DMS153 (cell line): ENCODE data around the gene PPFIA4.

Source experiments
- DNase-seq: peaks from one replicate; lab custom pipeline; 2025; lab: John Stamatoyannopoulos, UW

PPFIA4 gene

DNA sequence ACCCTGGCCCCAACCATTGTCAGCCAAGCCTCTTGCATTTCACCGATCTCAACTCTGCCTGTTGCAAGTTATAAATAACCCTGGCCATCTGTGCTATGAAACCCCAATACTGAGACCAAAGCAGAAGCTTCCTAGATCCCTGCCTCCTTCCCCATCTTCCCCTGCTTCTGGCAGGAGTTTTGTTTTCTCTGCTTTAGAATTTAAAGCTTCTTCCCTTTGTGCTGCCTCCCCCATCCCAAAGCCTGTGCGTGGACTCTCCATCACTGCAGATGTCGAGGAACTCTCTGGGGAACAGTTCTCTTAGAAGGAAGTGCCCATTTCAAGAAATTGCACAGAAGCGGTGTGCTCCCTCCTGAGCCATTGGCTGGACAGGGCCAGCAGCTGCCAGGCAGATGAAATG is 76.9 kb downstream of the PPFIA4 start:
- DNase-seq, result no peak

- DNase-seq, result no peak
Observed at GRCh38 chr1:203103829-203104495, 77.7 kb downstream of the PPFIA4 start.

- DNase-seq, result no peak
Observed at GRCh38 chr1:203104789-203105390, 78.6 kb downstream of the PPFIA4 start.

GRCh38 chr1:203112475-203112874 is 86.2 kb downstream of the PPFIA4 start:
- no peak for DNase-seq

GRCh38 chr1:203113308-203113707 is 87.0 kb downstream of the PPFIA4 start:
- DNase-seq, result no peak

DNA sequence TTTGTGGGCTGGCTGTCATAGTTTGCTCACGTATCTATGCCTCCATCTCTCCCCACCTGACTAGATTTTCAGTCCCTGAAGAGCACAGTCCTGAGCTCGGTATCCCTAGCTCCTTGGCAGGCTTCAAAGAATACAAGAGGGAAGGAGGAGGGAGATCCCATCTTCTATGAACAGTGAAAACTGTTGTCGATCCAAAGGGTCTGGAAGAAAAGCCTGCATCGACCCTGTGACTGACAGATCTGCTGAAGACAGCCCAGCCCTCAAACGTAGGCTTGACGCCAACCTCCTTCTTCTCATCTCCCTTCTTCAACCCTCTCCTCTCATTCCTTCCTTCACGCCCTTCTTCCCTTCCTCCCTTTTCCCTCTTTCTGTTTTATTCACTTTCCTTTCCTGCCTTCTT is 87.9 kb downstream of the PPFIA4 start:
- no peak for DNase-seq

DNA sequence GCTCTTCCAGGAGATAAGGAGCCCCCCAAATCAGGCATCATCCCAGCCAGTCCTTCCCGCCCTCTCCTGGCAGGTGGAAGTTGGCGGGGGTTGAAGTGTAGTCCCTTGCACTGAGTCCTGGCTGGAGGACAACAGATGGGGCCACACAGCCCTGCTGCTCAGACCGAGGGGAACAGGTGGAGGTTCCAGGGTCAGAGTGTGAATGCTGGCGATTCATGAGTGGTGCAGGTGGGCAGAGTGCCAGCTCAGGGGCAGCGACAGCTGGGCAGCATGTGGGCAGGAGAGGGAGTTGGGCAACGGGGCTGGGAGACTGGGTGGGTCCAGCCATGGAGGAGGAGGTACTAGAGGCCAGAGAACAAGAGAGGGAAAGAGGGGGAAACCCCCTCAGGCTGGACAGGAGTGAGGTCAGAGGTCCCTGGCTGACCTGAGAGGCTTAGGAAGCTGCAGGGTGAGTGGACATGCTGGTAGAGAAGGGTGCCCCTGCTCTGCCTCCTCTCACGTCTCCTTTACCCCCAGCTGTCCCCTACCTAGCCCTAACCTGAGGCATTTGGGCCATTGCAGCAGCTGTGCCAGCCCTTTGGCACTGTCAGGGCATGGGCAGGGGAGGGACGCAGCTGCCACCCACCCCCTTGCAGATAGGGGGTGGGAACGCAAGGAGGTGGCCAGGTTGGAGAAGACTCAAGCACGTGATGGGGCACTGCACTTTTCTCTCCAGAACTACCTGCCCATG is 90.0 kb downstream of the PPFIA4 start:
- DNase-seq, result no peak

- DNase-seq, result peak; percentile 51
Observed at GRCh38 chr1:203117611-203118575, 91.6 kb downstream of the PPFIA4 start.

DNA sequence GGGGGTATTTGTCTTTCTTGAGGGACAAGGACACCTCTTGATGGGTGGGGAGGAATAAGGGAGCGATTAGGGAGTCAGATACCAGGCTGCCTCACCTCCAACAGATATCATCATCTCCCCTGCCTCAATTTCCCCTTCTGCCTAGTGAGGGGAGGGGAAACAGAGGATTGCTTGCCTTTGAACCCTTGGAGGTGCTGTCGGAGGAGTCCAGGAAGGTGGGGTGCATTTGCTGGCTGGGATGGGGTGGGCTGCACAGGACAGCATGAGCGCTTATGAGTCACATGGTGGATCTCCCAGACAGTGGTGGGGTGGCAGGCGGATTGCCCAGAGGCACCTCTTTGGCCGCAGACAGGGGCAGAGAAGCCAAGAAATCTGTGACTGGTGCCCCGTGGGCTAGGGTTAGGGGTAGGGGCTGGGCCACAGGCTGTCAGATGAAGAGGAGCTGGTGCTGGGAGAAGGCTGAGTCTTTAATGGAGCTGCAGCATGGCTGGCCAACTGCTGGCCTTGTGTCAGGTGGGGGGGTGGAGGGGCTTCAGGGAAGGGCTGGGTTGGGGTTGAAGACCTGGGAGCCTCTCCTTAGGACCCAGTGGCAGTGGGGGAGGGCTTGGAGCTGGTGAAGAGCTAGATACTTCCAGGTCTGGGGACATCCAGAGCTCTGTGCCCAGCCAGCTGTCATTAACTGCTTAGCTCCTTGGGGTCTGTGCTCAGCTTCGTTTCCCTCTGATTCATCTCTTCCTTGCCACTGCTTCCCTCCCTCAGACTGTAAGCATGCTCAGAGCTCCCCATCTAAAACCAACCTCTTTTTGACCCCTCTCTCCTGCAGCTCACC is 94.2 kb downstream of the PPFIA4 start:
- DNase-seq, result no peak

GRCh38 chr1:203121186-203122015 is 95.1 kb downstream of the PPFIA4 start:
- DNase-seq, result no peak

GRCh38 chr1:203122159-203122558 is 95.9 kb downstream of the PPFIA4 start:
- no peak for DNase-seq

DNA sequence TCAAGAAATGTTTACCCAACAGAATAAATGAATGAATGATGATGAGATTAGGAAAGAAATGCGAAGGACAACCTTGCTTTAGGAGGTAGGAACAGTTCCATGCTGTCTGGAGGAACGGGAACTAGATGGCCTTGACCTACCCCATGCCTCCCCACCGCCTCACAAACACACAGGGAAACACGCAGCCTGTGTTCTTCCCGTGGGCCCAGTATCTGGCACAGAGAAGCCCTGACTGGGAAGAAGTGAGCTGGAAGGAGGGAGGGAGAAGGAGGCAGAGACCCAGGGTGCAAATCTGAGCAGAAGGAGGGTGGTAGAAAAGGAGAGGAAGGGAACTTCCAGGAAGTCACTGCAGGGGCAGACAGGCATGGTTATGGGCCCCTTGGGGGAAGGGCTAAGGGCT is 97.7 kb downstream of the PPFIA4 start:
- DNase-seq, result no peak

DNA sequence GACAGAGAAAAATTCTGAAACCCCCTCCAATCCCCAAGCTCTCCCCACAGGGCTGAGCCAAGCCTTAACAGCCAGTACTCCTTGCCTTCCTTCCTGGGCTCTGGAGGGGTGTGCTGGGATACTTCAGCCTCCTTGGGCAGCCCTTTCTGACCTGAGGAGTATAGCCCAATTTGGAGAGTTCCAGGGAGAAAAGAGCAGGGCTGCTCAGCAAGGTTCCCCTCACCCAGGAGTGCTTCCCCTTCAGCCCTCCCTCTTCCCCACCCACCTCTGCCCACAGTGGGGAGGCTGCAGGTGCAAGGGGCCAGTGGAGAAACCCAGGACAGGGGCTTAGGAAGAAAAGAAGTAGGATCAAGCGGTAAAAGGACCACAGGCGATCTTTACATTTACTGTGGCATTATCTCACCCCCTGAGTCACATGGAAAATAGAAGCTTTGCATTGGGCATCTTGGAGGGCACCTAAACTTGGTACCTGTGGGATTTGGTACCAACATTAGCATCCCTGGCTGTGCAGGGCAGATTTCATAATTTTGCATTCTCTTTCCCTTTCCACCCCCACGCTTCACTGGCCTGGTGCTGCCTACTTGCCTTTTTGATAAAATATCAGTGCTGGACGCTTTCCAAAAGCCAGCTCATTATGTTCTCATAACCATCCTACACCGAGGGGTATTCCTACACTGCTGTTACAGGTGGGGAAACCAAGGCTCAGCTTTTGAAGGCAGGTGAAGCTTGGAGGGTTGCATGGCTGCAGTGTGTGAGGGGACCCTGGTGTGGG is 98.4 kb downstream of the PPFIA4 start:
- no peak for DNase-seq

DNA sequence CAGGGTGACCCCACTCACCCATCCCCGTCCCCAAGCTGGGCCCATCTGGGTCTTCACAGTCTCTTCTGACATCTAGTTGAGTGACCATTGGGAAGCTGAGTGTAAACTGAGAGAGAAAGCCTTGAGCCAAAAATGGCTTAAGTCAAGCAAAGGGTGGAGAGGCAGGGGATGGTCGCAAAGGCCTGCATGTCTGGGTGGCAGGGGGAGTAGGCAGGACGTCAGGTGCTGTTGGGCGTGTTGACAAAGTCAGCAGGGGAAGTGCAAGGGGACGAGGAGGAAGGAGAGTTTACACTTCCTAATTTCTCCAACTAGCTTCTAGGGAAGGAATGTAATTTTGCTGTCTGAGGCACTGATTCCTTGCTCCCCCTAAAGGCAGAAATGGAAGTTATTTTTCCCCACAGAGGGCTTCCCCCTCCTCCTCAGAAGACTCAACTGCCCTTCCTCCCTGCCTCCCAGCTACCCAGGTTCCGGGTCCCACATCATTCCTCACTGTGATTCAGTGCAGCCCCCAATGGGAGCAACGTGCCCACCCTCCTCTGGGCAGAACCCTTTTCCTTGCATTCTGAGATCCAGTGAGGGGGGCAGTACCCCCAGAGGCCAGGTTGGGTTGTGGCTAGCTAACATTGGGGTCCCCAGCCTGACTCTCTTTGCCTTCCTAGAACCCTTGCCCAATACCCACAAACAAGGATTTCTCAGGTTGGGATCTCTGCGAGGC is 100.0 kb downstream of the PPFIA4 start:
- DNase-seq, result no peak

DNA sequence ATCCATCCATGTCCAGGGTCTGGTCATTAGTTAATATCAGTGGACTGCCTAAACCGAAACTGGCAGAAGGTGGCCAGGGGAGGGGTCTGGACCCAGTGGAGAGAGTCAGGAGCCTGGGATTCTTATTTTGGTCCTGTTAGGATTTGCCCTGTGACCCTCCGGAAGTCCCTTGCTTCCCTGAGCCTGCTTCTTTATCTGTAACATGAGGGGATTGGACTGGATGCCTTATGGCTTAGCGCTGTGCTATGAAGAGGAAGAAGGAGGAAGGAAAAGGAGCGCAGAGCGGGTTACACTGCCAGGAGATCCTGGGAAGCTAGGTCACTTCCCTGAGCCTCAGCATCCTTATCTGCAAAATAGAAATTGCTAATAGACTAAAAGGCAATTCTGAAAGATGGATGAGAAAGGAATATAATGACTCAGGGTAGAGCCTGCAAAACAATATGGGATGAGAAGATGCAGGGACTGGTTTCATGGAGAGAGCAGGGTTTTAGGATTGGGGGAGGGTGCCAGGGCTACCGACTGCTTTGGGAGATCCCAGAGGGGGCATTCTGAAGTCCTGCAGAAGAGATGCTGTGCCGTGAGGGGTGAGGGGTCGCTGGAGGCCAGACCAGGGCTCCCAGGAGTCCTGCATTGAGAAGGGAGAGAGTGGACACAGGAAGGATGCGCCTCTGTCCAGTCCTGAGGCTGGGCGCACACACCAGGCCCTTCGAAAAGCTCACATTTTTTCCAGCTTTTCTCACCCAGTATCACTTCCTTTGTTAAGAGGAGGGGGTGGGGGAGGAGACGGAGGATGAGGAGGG is 100.8 kb downstream of the PPFIA4 start:
- DNase-seq, result no peak

GRCh38 chr1:203127666-203128430 is 101.6 kb downstream of the PPFIA4 start, which contains the start of gene ADORA1:
Gene ADORA1 (plus strand): TSS chr1:203127726. CDS start chr1:203128842, 1,116 bp downstream.
- peak; percentile 29 for DNase-seq

DNA sequence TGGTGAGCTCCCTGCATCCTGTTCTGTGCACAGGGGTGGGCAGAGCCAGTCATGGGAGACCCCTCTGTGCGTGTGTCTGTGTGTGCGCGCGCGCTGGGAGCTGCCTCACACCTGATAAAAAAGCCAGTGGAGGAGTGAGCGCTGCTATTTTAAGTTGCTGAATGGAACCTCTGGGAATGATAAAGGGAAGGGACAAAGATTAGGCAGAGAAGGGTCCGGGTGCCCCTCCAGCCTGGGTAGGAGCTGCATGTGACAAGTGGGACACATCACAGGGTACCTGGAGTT is 102.1 kb downstream of the PPFIA4 start:
- DNase-seq, result no peak
